ENCODE measurements around the gene R3HDM2.

R3HDM2 gene

GRCh38 chr12:57227315-57228115 is 203.3 kb downstream of the R3HDM2 start:
- TF ChIP-seq SIN3A (IDR thresholded peaks at IDR 0.05; ENCODE audit: borderline replicate concordance, insufficient read depth, low read length): no peak
- TF ChIP-seq POLR2AphosphoS5 (IDR thresholded peaks at IDR 0.05; ENCODE audit: low read depth, low read length): no peak
- TF ChIP-seq FOXP2 (optimal IDR thresholded peaks at IDR 0.05; ENCODE audit: borderline replicate concordance, extremely low read depth, extremely low read length, insufficient read depth): no peak
- TF ChIP-seq TAF1 (IDR thresholded peaks at IDR 0.05; ENCODE audit: borderline replicate concordance, insufficient read depth, low read length): no peak
- TF ChIP-seq REST (IDR thresholded peaks at IDR 0.05; ENCODE audit: insufficient read depth in 1 of 2, low read depth in 2 of 2, low read length in 2 of 2): no peak

DNA sequence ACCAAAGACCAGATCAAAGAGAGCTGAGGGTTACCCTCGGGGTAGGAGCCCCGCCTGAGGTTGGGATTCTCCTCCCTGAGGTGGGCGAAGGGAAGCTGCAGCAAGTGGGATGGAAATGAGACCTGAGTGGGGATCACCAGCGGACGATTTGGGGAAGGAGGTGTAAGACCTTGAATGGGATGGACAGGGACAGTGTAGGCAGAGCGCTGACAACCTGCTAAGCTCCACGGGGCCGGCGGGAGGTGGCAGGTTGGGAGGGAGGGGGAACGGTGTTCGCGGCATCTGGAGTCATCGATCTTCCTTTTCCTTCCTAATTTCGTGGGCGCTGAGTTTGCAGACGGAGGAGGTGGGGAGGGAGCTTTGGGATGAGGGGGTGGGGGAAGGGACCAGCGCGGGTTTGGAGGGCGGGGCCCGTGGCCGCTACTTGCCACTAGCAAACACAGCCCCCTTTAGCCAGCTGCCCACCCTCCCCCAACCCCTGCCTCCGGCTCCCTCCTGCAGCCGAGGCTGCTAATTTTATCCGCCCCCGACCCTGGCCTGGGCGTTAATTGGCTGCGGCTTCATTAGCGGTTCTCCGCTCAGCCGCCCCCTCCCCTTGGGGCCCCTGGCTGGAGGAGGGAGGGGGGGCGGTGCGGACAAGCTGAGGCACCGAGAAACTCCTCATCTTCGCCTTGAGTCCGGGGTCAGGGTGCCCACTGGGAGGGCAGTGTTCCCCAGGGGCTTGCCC is 204.1 kb downstream of the R3HDM2 start:
- TF ChIP-seq TAF1 (IDR thresholded peaks at IDR 0.05; ENCODE audit: borderline replicate concordance, insufficient read depth, low read length): no peak
- TF ChIP-seq REST (IDR thresholded peaks at IDR 0.05; ENCODE audit: insufficient read depth in 1 of 2, low read depth in 2 of 2, low read length in 2 of 2): no peak
- no peak for TF ChIP-seq FOXP2 (optimal IDR thresholded peaks at IDR 0.05; ENCODE audit: borderline replicate concordance, extremely low read depth, extremely low read length, insufficient read depth)
- TF ChIP-seq SIN3A (IDR thresholded peaks at IDR 0.05; ENCODE audit: borderline replicate concordance, insufficient read depth, low read length): no peak
- no peak for TF ChIP-seq POLR2AphosphoS5 (IDR thresholded peaks at IDR 0.05; ENCODE audit: low read depth, low read length)

- TF ChIP-seq TAF1 (IDR thresholded peaks at IDR 0.05; ENCODE audit: borderline replicate concordance, insufficient read depth, low read length) (no peak), REST (IDR thresholded peaks at IDR 0.05; ENCODE audit: insufficient read depth in 1 of 2, low read depth in 2 of 2, low read length in 2 of 2) (no peak)
Observed at GRCh38 chr12:57225680-57226210, 205.1 kb downstream of the R3HDM2 start.

- TF ChIP-seq TAF1 (IDR thresholded peaks at IDR 0.05; ENCODE audit: borderline replicate concordance, insufficient read depth, low read length) (no peak), REST (IDR thresholded peaks at IDR 0.05; ENCODE audit: insufficient read depth in 1 of 2, low read depth in 2 of 2, low read length in 2 of 2) (no peak), FOXP2 (optimal IDR thresholded peaks at IDR 0.05; ENCODE audit: borderline replicate concordance, extremely low read depth, extremely low read length, insufficient read depth) (no peak), SIN3A (IDR thresholded peaks at IDR 0.05; ENCODE audit: borderline replicate concordance, insufficient read depth, low read length) (no peak), POLR2AphosphoS5 (IDR thresholded peaks at IDR 0.05; ENCODE audit: low read depth, low read length) (no peak)
Observed at GRCh38 chr12:57224973-57225679, 205.7 kb downstream of the R3HDM2 start.

All from PFSK-1 (cell line).